ENCODE results near the gene MAP7D1. TPM values are rescaled to one million over a fixed set of nuclear protein-coding genes. Genes with fewer than 3 reads are reported as not detected.
"Not testable (repeated sequence)": the region's sequence is repeated elsewhere in the genome, so short reads cannot be mapped to it uniquely, and the experiment has no call there.

MAP7D1 gene
- total RNA-seq, 5 donors from 2014 or later (not counting 1 experiment from before 2014, with no cell fraction given): 157 to 295 (median 263) TPM

GRCh38 chr1:36178471-36179219 lies 22.7 kb downstream of the MAP7D1 start:
- H3K36me3 Mint-ChIP-seq: peaks cover 43% of the 10 kb centered on the region
- POLR2A ChIA-PET: no interaction called here

GRCh38 chr1:36179220-36179600 lies 23.2 kb downstream of the MAP7D1 start:
- Histone ChIP-seq H3K9me3 (no peaks in the 10 kb centered on the region), H3K27ac (ENCODE audit: low read length) (no peak overlapping the region), H3K27me3 (replicated peaks in 1 of 2; ENCODE audit: control insufficient read depth in 2 of 2, extremely low read depth in 1 of 2, insufficient read depth in 2 of 2, low read length in 1 of 2) (no peaks in the 10 kb centered on the region), H3K4me3 (ENCODE audit: control insufficient read depth in 1 of 2, extremely low read depth in 1 of 2, low read length in 1 of 2) (no peak overlapping the region), H3K4me1 (ENCODE audit: control insufficient read depth in 1 of 2, extremely low read depth in 1 of 2, insufficient read depth in 2 of 2, low read length in 2 of 2) (peaks cover 0 to 10% of the 10 kb centered on the region in 2 experiments), H3K36me3 (ENCODE audit: control insufficient read depth in 2 of 2, extremely low read depth in 1 of 2, insufficient read depth in 1 of 2, low read length in 1 of 2) (peaks cover 19 to 70% of the 10 kb centered on the region in 2 donors)
- DNase-seq (no peak), ATAC-seq (replicated peaks in 1 of 4) (no peak)
- CTCF ChIA-PET: no interaction called here
- Mint-ChIP-seq H3K4me1 (peaks cover 0 to 5% (median 2%) of the 10 kb centered on the region in 3 donors), H3K36me3 (peaks cover 37% of the 10 kb centered on the region), H3K27ac (no peak overlapping the region), H3K27me3 (no peaks in the 10 kb centered on the region), H3K4me3 (no peak overlapping the region), H3K9me3 (no peaks in the 10 kb centered on the region)
- POLR2A ChIA-PET: no interaction called here
- 98% methylated on average over 19 of the region's 19 CpGs for WGBS (ENCODE audit: insufficient coverage)

More at GRCh38 chr1:36178471-36179219, 22.7 kb downstream of the MAP7D1 start:
- Histone ChIP-seq H3K27me3 (replicated peaks in 1 of 2; ENCODE audit: control insufficient read depth in 2 of 2, extremely low read depth in 1 of 2, insufficient read depth in 2 of 2, low read length in 1 of 2) (no peaks in the 10 kb centered on the region), H3K36me3 (ENCODE audit: control insufficient read depth in 2 of 2, extremely low read depth in 1 of 2, insufficient read depth in 1 of 2, low read length in 1 of 2) (peaks cover 19 to 76% of the 10 kb centered on the region in 2 donors), H3K9me3 (no peaks in the 10 kb centered on the region), H3K4me3 (ENCODE audit: control insufficient read depth in 1 of 2, extremely low read depth in 1 of 2, low read length in 1 of 2) (no peak overlapping the region), H3K27ac (ENCODE audit: low read length) (no peak overlapping the region), H3K4me1 (ENCODE audit: control insufficient read depth in 1 of 2, extremely low read depth in 1 of 2, insufficient read depth in 2 of 2, low read length in 2 of 2) (peaks cover 0 to 10% of the 10 kb centered on the region in 2 experiments)
- Mint-ChIP-seq H3K4me3 (no peak overlapping the region), H3K27me3 (no peaks in the 10 kb centered on the region), H3K4me1 (peaks cover 4 to 9% (median 4%) of the 10 kb centered on the region in 3 donors), H3K9me3 (no peaks in the 10 kb centered on the region), H3K27ac (no peak overlapping the region)
- ATAC-seq (replicated peaks in 1 of 4) (no peak), DNase-seq (no peak)
- 96% methylated on average over 61 of the region's 62 CpGs for WGBS (ENCODE audit: insufficient coverage)
- CTCF ChIA-PET: no interaction called here

DNA sequence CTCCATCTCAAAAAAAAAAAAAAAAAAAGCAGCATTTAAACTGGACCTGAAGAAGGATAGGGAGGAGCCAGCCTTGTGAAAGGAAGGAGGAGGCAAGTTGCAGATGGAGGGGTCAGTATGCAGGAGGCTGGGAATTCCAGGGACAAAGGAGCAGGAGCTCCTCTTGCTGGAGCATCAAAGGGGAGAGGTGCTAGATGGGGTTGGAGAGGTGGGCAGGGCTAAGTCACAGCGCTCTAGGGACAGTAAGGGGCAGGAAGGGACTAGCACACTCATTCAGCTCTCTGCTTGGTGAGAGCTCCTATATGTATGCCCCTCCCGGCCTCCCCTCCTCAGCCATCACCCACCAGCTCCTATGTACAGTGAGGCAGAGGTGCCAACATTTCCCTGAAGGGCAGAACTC lies 26.8 kb downstream of the MAP7D1 start:
- Histone ChIP-seq H3K4me1 (ENCODE audit: control insufficient read depth in 1 of 2, extremely low read depth in 1 of 2, insufficient read depth in 2 of 2, low read length in 2 of 2) (peaks cover 0 to 3% of the 10 kb centered on the region in 2 experiments), H3K4me3 (ENCODE audit: control insufficient read depth in 1 of 2, extremely low read depth in 1 of 2, low read length in 1 of 2) (no peak overlapping the region), H3K36me3 (ENCODE audit: control insufficient read depth in 2 of 2, extremely low read depth in 1 of 2, insufficient read depth in 1 of 2, low read length in 1 of 2) (peaks cover 0 to 38% of the 10 kb centered on the region in 2 donors), H3K27ac (ENCODE audit: low read length) (no peak overlapping the region), H3K9me3 (no peaks in the 10 kb centered on the region), H3K27me3 (replicated peaks in 1 of 2; ENCODE audit: control insufficient read depth in 2 of 2, extremely low read depth in 1 of 2, insufficient read depth in 2 of 2, low read length in 1 of 2) (no peaks in the 10 kb centered on the region)
- Mint-ChIP-seq H3K27me3 (no peaks in the 10 kb centered on the region), H3K4me3 (no peak overlapping the region), H3K36me3 (peaks cover 19% of the 10 kb centered on the region), H3K4me1 (peaks cover under 1 to 4% (median under 1%) of the 10 kb centered on the region in 3 donors), H3K27ac (peak overlapping the region; percentile 48 to 53), H3K9me3 (no peaks in the 10 kb centered on the region)
- ChIA-PET CTCF (interaction anchor here in 1 of 2 donors (0.6 to 1.3 kb wide), 2 partner anchors 91 to 103 kb away, joined by 3 to 5 read pairs; no protein-coding TSS in a partner anchor), POLR2A (interaction anchor here (0.6 kb wide), 2 partner anchors 11 to 94 kb away, joined by 3 to 5 read pairs; no protein-coding TSS in a partner anchor)
- no CpG with 5 or more reads among the region's 2 CpGs for WGBS (ENCODE audit: insufficient coverage)
- peak in 3 of 4 experiments; percentile 21 to 43 (median 30) for ATAC-seq (replicated peaks in 1 of 4)
- no peak for DNase-seq

GRCh38 chr1:36183309-36183856 lies 27.4 kb downstream of the MAP7D1 start:
- ChIA-PET CTCF (interaction anchor here in 1 of 2 donors (1.3 kb wide), 1 partner anchor 102 kb away, joined by 5 read pairs; no protein-coding TSS in a partner anchor), POLR2A (interaction anchor here (0.6 kb wide), 3 partner anchors 12 to 100 kb away, joined by 3 to 5 read pairs (median 5); no protein-coding TSS in a partner anchor)
- no peak overlapping the region for H3K4me3 Mint-ChIP-seq
- H3K36me3 Mint-ChIP-seq: peaks cover 19% of the 10 kb centered on the region
- no peaks in the 10 kb centered on the region for H3K9me3 Mint-ChIP-seq
- Histone ChIP-seq H3K36me3 (ENCODE audit: control insufficient read depth in 2 of 2, extremely low read depth in 1 of 2, insufficient read depth in 1 of 2, low read length in 1 of 2) (peaks cover 0 to 31% of the 10 kb centered on the region in 2 donors), H3K4me3 (ENCODE audit: control insufficient read depth in 1 of 2, extremely low read depth in 1 of 2, low read length in 1 of 2) (no peak overlapping the region), H3K4me1 (ENCODE audit: control insufficient read depth in 1 of 2, extremely low read depth in 1 of 2, insufficient read depth in 2 of 2, low read length in 2 of 2) (peaks cover 0 to 9% of the 10 kb centered on the region in 2 experiments), H3K27ac (ENCODE audit: low read length) (no peak overlapping the region), H3K27me3 (replicated peaks in 1 of 2; ENCODE audit: control insufficient read depth in 2 of 2, extremely low read depth in 1 of 2, insufficient read depth in 2 of 2, low read length in 1 of 2) (no peaks in the 10 kb centered on the region), H3K9me3 (no peaks in the 10 kb centered on the region)
- peaks cover 6 to 9% (median 7%) of the 10 kb centered on the region in 3 donors for H3K4me1 Mint-ChIP-seq
- H3K27ac Mint-ChIP-seq: peak overlapping the region; percentile 8 to 53
- H3K27me3 Mint-ChIP-seq: no peaks in the 10 kb centered on the region
- WGBS (ENCODE audit: insufficient coverage): 83% methylated on average over 2 of the region's 2 CpGs
- no peak for DNase-seq
- peak in 2 of 4 experiments; percentile 3 to 7 for ATAC-seq (replicated peaks in 1 of 4)

DNA sequence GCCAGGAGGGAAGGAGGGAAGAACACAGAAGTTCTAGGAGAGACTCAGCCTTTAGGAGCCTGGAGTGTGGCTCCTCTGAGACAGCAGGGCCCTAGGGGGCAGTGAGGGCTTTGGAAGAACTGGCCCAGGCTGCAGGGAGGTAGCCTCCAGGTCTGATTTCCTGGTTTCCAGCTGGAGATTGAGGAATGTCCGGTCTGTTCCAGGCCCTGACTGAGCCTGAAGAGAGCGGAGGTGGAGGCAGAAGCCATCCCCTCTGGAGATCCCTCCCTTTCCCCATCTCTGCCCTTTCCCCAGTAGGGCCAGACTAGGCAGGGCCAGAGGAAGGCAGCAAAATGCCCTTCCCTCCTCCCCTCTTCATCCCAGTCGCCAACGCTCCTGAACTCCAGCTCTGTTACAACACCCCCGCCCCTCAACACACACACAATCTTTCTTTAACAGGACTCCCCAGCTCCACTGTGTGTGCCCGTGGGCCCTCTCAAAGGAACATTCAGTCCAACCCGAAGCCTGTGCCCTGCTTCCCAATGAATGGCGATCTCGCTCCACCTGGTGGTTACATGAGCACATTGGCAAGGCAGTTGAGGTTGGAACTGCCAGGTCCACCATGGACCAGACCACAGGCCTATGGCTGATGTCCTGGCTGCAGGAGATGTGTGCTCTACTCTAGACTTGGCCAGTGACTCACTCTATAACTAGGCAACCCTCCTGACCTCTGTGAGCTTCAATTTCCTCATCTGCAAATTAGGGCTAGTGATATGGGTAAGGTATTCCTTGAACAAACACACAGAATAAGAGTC lies 32.0 kb downstream of the MAP7D1 start:
- H3K4me3 Mint-ChIP-seq: no peak overlapping the region
- DNase-seq (peak; percentile 62 to 91 (median 78)), ATAC-seq (replicated peaks in 1 of 4) (peak; percentile 96 to 98 (median 96))
- H3K9me3 ChIP-seq: no peaks in the 10 kb centered on the region
- peak overlapping the region; percentile 85 to 89 for H3K27ac Mint-ChIP-seq
- peaks cover 0 to 9% of the 10 kb centered on the region in 2 experiments for H3K4me1 ChIP-seq (ENCODE audit: control insufficient read depth in 1 of 2, extremely low read depth in 1 of 2, insufficient read depth in 2 of 2, low read length in 2 of 2)
- H3K36me3 Mint-ChIP-seq: no peaks in the 10 kb centered on the region
- no peaks in the 10 kb centered on the region for H3K9me3 Mint-ChIP-seq
- no peaks in the 10 kb centered on the region for H3K27me3 Mint-ChIP-seq
- WGBS (ENCODE audit: insufficient coverage): 21% methylated on average over 9 of the region's 9 CpGs
- peaks cover 6 to 9% (median 7%) of the 10 kb centered on the region in 3 donors for H3K4me1 Mint-ChIP-seq
- no peak overlapping the region for H3K4me3 ChIP-seq (ENCODE audit: control insufficient read depth in 1 of 2, extremely low read depth in 1 of 2, low read length in 1 of 2)
- H3K27me3 ChIP-seq (replicated peaks in 1 of 2; ENCODE audit: control insufficient read depth in 2 of 2, extremely low read depth in 1 of 2, insufficient read depth in 2 of 2, low read length in 1 of 2): no peaks in the 10 kb centered on the region
- ChIA-PET POLR2A (interaction anchor here (0.5 to 1.1 kb wide), 5 partner anchors 22 to 41 kb away, joined by 3 to 10 read pairs (median 3); partner anchors contain the start of gene THRAP3 (in 2 of the 2)), CTCF (interaction anchor here (0.5 to 4.1 kb wide), 18 partner anchors 26 to 107 kb away, joined by 3 to 80 read pairs (median 5); partner anchors contain the start of genes THRAP3 (in 2 of the 2) and TRAPPC3 (in 2 of the 2))
- H3K36me3 ChIP-seq (ENCODE audit: control insufficient read depth in 2 of 2, extremely low read depth in 1 of 2, insufficient read depth in 1 of 2, low read length in 1 of 2): no peaks in the 10 kb centered on the region
- H3K27ac ChIP-seq (ENCODE audit: low read length): peak overlapping the region; percentile 52

GRCh38 chr1:36196805-36197204 lies 40.8 kb downstream of the MAP7D1 start:
- H3K4me1 ChIP-seq (ENCODE audit: control insufficient read depth in 1 of 2, extremely low read depth in 1 of 2, insufficient read depth in 2 of 2, low read length in 2 of 2); H3K9me3 Mint-ChIP-seq; DNase-seq; H3K9me3 ChIP-seq; H3K27me3 Mint-ChIP-seq; H3K4me1 Mint-ChIP-seq; CTCF ChIA-PET; H3K4me3 Mint-ChIP-seq; POLR2A ChIA-PET; H3K36me3 ChIP-seq (ENCODE audit: control insufficient read depth in 2 of 2, extremely low read depth in 1 of 2, insufficient read depth in 1 of 2, low read length in 1 of 2); H3K27ac Mint-ChIP-seq; H3K27ac ChIP-seq (ENCODE audit: low read length); ATAC-seq (replicated peaks in 1 of 4); H3K4me3 ChIP-seq (ENCODE audit: control insufficient read depth in 1 of 2, extremely low read depth in 1 of 2, low read length in 1 of 2); H3K36me3 Mint-ChIP-seq: not testable (repeated sequence)
- H3K27me3 ChIP-seq (replicated peaks in 1 of 2; ENCODE audit: control insufficient read depth in 2 of 2, extremely low read depth in 1 of 2, insufficient read depth in 2 of 2, low read length in 1 of 2): peaks cover 0 to 10% of the 10 kb centered on the region in 2 experiments
- WGBS (ENCODE audit: insufficient coverage): 92% methylated on average over 7 of the region's 12 CpGs

Data from T-cell (primary cell).